Omental fat pad (tissue), 4 donors: ENCODE measurements around the gene ROM1. TPM values are rescaled to one million over a fixed set of nuclear protein-coding genes. Genes with fewer than 3 reads are reported as not detected.

Experiments
- ATAC-seq: fragments of 150-250 bp; one replicate; pipeline ENCODE4 v1.9.1; 2016; ENCODE audit warnings: mild to moderate bottlenecking, moderate library complexity; ENCODE audit not compliant: low FRiP score
- DNase-seq: peaks from one replicate; pipeline ENCODE4 v3.0.0-alpha.2; 2019; ENCODE audit warnings: low spot score
- total RNA-seq, 4 donors: library from RNA; depleted of rRNA; stranded (reverse); fragments of >200 nt; gene quantifications; one replicate each; pipeline ENCODE4 v1.1.0, GENCODE V29; 2016
- TF ChIP-seq, protein P1 (sequence below), 3 donors: fragments of 450-650 bp; IDR thresholded peaks; one replicate each; pipeline ENCODE4 v1.5.1; 2016 to 2017; ENCODE audit warnings: antibody characterized with exemption in 3 of 3, mild to moderate bottlenecking in 3 of 3, moderate library complexity in 2 of 3

The ROM1 gene
- total RNA-seq, 4 donors from 2014 or later: 7.9 to 12.7 (median 11.4) TPM

DNA sequence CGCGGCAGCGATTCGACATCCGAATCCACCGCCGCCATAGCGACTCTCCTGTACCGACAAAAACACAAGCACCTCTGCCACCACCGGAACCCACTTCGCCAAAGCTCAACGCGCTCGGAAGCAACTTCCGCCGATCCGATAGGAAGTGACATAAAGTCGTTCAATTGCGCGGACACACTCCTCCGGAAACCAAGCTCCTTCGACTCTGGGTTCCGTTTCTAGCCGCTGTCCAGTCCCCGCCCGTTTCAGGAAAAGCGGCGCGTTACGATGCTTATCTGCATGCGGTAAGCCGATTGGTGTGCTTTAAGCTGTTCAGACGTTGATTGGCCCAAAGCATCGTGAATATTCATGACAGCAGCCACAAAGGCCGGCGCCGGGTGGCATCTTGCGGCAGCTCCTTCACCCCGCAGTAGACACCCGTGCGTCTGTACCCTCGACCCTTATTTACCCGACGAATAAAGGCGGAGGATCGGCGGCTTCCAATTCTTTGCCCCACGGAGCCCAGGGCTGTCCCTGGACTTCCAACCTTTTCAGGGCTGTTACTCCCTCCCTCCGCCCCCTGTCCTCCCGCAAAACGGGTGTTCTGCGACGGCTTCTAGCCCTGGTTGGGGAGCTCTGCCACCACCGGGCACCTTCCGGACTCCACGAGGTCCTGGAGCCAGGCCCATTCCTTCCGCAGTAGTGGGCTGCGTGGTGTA is 21.5 kb upstream of the ROM1 start, which contains the start of gene TUT1:
TUT1 (minus strand) TSS at position 76 of the 698 bp plus-strand sequence; CDS start at position 38, 38 bp downstream.
- ATAC-seq: peak; percentile 97
- peak; percentile 91 for DNase-seq
- TF ChIP-seq, protein P1, sequence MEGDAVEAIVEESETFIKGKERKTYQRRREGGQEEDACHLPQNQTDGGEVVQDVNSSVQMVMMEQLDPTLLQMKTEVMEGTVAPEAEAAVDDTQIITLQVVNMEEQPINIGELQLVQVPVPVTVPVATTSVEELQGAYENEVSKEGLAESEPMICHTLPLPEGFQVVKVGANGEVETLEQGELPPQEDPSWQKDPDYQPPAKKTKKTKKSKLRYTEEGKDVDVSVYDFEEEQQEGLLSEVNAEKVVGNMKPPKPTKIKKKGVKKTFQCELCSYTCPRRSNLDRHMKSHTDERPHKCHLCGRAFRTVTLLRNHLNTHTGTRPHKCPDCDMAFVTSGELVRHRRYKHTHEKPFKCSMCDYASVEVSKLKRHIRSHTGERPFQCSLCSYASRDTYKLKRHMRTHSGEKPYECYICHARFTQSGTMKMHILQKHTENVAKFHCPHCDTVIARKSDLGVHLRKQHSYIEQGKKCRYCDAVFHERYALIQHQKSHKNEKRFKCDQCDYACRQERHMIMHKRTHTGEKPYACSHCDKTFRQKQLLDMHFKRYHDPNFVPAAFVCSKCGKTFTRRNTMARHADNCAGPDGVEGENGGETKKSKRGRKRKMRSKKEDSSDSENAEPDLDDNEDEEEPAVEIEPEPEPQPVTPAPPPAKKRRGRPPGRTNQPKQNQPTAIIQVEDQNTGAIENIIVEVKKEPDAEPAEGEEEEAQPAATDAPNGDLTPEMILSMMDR (IDR thresholded peaks at IDR 0.05): no peak

DNA sequence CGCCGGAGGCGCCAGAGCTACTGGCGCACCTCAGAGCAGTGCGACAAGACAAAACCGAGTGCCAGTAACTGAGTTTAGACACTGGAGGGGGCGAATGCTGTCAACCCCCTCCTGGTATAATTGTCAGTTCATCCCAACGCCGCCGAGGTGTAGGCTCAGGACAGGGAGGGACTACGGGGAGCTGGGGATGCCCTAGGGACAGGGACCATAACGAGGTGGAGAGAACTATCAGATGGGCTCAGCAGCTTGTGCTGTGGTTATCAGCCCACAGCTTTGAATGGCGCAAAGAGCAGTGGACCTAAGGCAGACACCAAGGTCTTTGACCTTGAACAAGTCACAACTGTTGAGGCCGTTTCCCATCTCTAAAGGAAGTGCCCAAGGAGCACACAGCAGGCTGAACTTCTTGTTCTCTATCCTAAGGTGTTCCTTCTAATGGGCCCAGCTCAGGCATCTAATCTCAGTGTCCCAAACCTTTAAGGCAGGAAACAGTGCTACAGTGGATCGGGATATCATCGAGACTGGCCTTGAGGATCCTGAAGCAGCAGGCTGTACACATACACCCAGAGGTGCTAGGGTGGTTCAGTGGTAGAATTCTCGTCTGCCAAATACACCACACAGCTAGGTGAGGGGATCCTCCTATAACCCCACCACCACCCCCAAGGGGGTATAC is 20.8 kb upstream of the ROM1 start:
- TF ChIP-seq, protein P1 (IDR thresholded peaks at IDR 0.05): no peak
- ATAC-seq: peak; percentile 5
- DNase-seq: no peak

DNA sequence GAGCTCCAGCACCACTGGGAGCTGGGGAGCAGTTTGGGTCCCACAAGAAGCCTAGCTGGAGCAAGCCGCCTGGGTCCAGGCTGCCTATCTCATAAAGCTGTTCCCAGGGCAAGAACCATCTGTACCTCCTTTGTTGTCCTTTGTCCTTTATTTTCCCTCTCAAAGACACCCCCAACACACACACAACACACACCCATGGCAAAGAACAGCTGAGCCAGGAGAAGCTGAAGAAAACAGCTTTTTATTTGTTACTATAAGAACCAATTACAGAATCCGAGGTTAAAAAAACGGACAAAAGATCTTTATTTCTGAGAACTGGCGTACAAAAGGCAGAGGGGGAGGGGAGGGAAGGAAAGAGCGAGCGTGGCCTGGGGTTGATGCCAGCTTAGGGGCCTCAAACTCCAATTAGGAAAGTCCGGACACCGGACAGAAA is 20.1 kb upstream of the ROM1 start:
- no peak for DNase-seq
- ATAC-seq: no peak
- TF ChIP-seq, protein P1 (IDR thresholded peaks at IDR 0.05): no peak

DNA sequence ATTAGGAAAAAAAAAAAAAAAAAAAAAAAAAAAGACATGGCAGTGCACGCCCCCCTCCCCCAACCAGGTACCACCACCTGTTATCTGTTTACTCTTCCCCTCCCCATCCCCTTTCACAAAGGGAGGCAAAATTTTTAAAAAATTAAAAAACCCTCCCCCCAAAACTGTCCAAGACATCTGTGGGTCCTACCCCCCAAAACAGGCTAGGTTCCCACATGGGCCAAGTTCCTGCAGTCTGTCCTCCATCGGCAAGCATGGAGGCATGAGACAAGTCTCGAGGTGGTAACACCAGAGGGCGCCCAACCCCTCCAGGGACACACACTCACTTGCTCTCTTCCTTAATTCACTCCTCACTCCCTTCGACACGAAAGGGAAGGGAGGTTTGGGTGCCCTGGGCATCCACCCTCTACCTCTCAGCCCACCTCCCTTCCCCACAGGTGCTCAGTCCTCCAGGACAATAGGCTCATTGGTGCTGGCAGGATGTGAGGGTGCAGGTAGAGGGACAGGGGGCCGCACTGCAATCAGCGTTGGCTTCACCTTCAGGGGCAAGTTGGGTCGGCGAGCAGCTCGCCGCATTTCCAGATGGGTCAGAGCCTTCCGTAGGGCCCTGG is 19.5 kb upstream of the ROM1 start:
- ATAC-seq (no peak), DNase-seq (peak; percentile 77)
- TF ChIP-seq, protein P1 (IDR thresholded peaks at IDR 0.05): no peak

DNA sequence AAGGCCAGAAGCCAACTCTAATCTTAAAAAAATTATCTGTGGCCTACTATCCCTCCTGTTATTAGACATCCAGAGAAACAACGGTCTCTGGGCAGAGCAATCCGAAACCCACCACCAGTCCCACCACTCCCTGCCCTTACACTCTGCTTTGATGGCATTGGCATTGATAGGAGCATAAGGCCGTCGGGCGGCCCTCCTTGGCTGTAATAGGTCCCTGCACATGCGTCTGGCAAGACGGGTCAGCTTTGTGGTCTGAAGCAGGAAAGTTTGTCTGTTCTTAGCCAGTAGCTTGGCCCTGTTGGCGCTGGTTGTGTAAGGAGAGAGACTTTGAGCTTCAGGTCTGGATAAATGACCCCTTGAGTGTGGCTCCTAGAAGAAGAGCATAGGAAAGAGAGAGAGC is 17.9 kb upstream of the ROM1 start:
- TF ChIP-seq, protein P1 (IDR thresholded peaks at IDR 0.05): no peak
- ATAC-seq (no peak), DNase-seq (no peak)

DNA sequence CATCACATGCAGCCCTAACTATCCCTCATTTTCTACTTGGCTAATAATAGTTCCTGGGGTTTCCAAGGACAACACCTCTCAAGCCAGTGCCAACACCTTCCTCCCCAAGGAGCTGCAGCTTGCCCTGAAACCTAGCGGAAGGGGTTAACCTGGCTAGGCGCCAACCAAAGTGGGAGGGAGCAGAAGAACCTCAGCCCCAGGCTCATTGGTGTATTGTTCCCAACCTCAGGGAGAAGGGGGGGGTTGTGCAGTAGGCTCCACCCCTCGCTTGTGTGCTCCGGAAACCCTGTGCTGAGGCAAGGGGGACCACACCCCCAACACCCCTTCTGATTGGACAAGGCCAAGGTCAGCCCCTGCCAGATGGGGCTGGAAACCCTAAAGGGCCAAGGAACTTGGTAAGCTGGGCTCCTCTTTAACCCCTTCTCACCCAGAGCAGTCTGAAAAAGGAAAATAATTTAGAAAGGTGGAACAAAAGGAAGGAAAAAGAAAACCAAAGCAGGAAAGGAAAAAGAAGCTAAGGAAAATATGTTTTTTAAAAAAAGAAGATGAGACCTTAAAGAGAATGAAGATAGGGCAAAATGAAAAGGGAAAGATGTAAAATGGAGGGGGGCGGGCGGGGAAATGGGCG is 13.9 kb upstream of the ROM1 start:
- TF ChIP-seq, protein P1 (IDR thresholded peaks at IDR 0.05): no peak
- DNase-seq: peak; percentile 83
- peak; percentile 68 for ATAC-seq
